ENCODE measurements around the gene ATP5F1E. TPM values are rescaled to one million over a fixed set of nuclear protein-coding genes. Genes with fewer than 3 reads are reported as not detected.
A peak's percentile ranks its signal among the peaks of the same experiment; 100 is the strongest.

The ATP5F1E gene
- total and polyA plus RNA-seq, 4 donors, result 11.7 to 148 (median 27.7) TPM

DNA sequence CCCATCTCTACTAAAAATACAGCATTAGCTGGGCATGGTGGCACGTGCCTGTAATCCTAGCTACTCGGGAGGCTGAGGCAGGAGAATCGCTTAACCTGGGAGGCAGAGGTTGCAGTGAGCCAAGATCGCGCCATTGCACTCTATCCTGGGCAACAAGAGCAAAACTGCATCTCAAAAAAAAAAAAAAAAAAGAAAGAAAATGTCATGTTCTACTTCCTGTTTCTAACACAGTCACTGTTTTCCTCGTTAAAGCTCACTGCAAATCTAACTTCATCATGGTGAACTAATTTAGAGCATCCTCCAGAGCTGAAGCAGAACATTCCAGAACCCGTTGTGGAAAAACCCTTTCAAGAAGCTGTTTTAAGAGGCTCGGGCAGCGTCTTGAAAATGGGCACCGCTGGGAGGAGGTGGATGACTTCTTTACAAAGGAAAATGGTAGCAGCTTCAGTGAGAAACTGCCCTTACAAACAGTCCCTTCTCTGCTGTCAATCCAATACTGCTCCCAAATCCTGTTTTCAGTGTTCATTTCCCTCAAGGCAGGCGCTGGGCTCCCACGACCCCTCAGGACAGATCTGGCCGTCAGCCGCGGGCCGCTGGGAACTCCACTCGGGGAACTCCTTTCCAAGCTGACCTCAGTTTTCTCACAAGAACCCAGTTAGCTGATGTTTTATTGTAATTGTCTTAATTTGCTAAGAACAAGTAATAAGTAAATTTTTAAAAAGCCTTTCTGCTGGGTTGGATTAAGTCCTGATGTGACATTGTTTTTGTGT lies 37.6 kb downstream of the ATP5F1E start:
- peaks cover 13 to 37% (median 26%) of the 10 kb centered on the region in 4 donors for H3K36me3 ChIP-seq (ENCODE audit: control insufficient read depth in 4 of 4, insufficient read depth in 3 of 4, low read depth in 1 of 4, low read length in 3 of 4)
- no peak for DNase-seq (ENCODE audit: low spot score)
- TF ChIP-seq, protein P1, sequence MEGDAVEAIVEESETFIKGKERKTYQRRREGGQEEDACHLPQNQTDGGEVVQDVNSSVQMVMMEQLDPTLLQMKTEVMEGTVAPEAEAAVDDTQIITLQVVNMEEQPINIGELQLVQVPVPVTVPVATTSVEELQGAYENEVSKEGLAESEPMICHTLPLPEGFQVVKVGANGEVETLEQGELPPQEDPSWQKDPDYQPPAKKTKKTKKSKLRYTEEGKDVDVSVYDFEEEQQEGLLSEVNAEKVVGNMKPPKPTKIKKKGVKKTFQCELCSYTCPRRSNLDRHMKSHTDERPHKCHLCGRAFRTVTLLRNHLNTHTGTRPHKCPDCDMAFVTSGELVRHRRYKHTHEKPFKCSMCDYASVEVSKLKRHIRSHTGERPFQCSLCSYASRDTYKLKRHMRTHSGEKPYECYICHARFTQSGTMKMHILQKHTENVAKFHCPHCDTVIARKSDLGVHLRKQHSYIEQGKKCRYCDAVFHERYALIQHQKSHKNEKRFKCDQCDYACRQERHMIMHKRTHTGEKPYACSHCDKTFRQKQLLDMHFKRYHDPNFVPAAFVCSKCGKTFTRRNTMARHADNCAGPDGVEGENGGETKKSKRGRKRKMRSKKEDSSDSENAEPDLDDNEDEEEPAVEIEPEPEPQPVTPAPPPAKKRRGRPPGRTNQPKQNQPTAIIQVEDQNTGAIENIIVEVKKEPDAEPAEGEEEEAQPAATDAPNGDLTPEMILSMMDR (IDR thresholded peaks at IDR 0.05; ENCODE audit: low read depth, low read length, missing input control), result no peak
- TF ChIP-seq, protein P2, sequence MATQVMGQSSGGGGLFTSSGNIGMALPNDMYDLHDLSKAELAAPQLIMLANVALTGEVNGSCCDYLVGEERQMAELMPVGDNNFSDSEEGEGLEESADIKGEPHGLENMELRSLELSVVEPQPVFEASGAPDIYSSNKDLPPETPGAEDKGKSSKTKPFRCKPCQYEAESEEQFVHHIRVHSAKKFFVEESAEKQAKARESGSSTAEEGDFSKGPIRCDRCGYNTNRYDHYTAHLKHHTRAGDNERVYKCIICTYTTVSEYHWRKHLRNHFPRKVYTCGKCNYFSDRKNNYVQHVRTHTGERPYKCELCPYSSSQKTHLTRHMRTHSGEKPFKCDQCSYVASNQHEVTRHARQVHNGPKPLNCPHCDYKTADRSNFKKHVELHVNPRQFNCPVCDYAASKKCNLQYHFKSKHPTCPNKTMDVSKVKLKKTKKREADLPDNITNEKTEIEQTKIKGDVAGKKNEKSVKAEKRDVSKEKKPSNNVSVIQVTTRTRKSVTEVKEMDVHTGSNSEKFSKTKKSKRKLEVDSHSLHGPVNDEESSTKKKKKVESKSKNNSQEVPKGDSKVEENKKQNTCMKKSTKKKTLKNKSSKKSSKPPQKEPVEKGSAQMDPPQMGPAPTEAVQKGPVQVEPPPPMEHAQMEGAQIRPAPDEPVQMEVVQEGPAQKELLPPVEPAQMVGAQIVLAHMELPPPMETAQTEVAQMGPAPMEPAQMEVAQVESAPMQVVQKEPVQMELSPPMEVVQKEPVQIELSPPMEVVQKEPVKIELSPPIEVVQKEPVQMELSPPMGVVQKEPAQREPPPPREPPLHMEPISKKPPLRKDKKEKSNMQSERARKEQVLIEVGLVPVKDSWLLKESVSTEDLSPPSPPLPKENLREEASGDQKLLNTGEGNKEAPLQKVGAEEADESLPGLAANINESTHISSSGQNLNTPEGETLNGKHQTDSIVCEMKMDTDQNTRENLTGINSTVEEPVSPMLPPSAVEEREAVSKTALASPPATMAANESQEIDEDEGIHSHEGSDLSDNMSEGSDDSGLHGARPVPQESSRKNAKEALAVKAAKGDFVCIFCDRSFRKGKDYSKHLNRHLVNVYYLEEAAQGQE (IDR thresholded peaks at IDR 0.05), result no peak
- 91% methylated on average over 17 of the region's 17 CpGs for WGBS
- no peak overlapping the region for H3K9ac ChIP-seq (ENCODE audit: low read depth in 1 of 2, low read length in 2 of 2)
- H3K9me3 ChIP-seq (ENCODE audit: control insufficient read depth in 4 of 4, low read length in 3 of 4), result no peaks in the 10 kb centered on the region
- H3K27me3 ChIP-seq (ENCODE audit: control insufficient read depth in 4 of 4, insufficient read depth in 4 of 4, low read length in 3 of 4), result no peaks in the 10 kb centered on the region
- peaks cover 22 to 56% (median 44%) of the 10 kb centered on the region in 4 donors for H3K4me1 ChIP-seq (ENCODE audit: control insufficient read depth in 4 of 4, insufficient read depth in 4 of 4, low read length in 3 of 4)
- no peak overlapping the region for H3K4me3 ChIP-seq (ENCODE audit: low read depth in 1 of 3, low read length in 3 of 3)
- peak overlapping the region; percentile 94 to 98 for H3K27ac ChIP-seq (ENCODE audit: low read depth in 1 of 2, low read length in 2 of 2)

- Histone ChIP-seq H3K9ac (ENCODE audit: low read depth in 1 of 2, low read length in 2 of 2) (no peak overlapping the region), H3K27ac (ENCODE audit: low read depth in 1 of 2, low read length in 2 of 2) (peak overlapping the region; percentile 81 to 98)
- 74% methylated on average over 23 of the region's 23 CpGs for WGBS
- TF ChIP-seq HNF4G (IDR thresholded peaks at IDR 0.05), result no peak
- TF ChIP-seq GABPA (IDR thresholded peaks at IDR 0.05 in 1 of 2, conservative IDR thresholded peaks at IDR 0.05 in 1 of 2), result no peak
- TF ChIP-seq JUND (IDR thresholded peaks at IDR 0.05), result no peak
- TF ChIP-seq SP1 (IDR thresholded peaks at IDR 0.05), result peak; percentile 22
- TF ChIP-seq FOXA2 (IDR thresholded peaks at IDR 0.05), result peak; percentile 61
- peak in 1 of 2 donors; percentile 26 for TF ChIP-seq HNF4A (conservative IDR thresholded peaks at IDR 0.05)
- no peak for TF ChIP-seq ATF3 (IDR thresholded peaks at IDR 0.05)
- TF ChIP-seq EGR1 (IDR thresholded peaks at IDR 0.05; ENCODE audit: low read depth in 2 of 2), result no peak
- peak in 1 of 2 donors; percentile 55 for TF ChIP-seq RXRA (IDR thresholded peaks at IDR 0.05)
- no peak for TF ChIP-seq MAX (IDR thresholded peaks at IDR 0.05)
- TF ChIP-seq, protein P1 (IDR thresholded peaks at IDR 0.05; ENCODE audit: low read depth, low read length, missing input control), result no peak
- TF ChIP-seq YY1 (IDR thresholded peaks at IDR 0.05), result no peak
- TF ChIP-seq FOXA1 (IDR thresholded peaks at IDR 0.05), result no peak
- no peak for TF ChIP-seq ZBTB33 (IDR thresholded peaks at IDR 0.05)
Measured at GRCh38 chr20:58993332-58994248, 38.5 kb downstream of the ATP5F1E start.

More at GRCh38 chr20:58993332-58994248, 38.5 kb downstream of the ATP5F1E start:
- Histone ChIP-seq H3K27me3 (ENCODE audit: control insufficient read depth in 4 of 4, insufficient read depth in 4 of 4, low read length in 3 of 4) (no peaks in the 10 kb centered on the region), H3K4me3 (ENCODE audit: low read depth in 1 of 3, low read length in 3 of 3) (no peak overlapping the region), H3K9me3 (ENCODE audit: control insufficient read depth in 4 of 4, low read length in 3 of 4) (no peaks in the 10 kb centered on the region), H3K4me1 (ENCODE audit: control insufficient read depth in 4 of 4, insufficient read depth in 4 of 4, low read length in 3 of 4) (peaks cover 22 to 56% (median 44%) of the 10 kb centered on the region in 4 donors), H3K36me3 (ENCODE audit: control insufficient read depth in 4 of 4, insufficient read depth in 3 of 4, low read depth in 1 of 4, low read length in 3 of 4) (peaks cover 15 to 36% (median 26%) of the 10 kb centered on the region in 4 donors)
- DNase-seq (ENCODE audit: low spot score), result no peak

All from liver (tissue), 9 donors.